Spleen (tissue), 7 donors: Measurements from ENCODE around the gene NCK2.

Experiments used
- POLR2A ChIP-seq, 3 donors: fragments of 450-650 bp; IDR thresholded peaks; one replicate each; pipeline ENCODE4 v1.5.1; 2017; ENCODE audit warnings: antibody characterized with exemption in 3 of 3, mild to moderate bottlenecking in 1 of 3
- TF ChIP-seq, protein P1 (sequence below), 11 experiments: fragments of 200-600 bp in 7 of 11; fragments of 450-650 bp in 4 of 11; sonication (generic) in 4 of 11; IDR thresholded peaks in 8 of 11; conservative IDR thresholded peaks in 3 of 11; 1 replicate in 7 of 11; 2 replicates in 4 of 11; pipeline versions ENCODE4 v1.4.0 to v1.8.0; 2016 to 2021; ENCODE audit warnings: antibody characterized with exemption in 11 of 11, inconsistent platforms in 4 of 11, mild to moderate bottlenecking in 1 of 11
- donor health status: DM: no; HTN: no; CAD: no; lungs with moderate emphysema.
- donor health status: DM: no; HTN: no; CAD: no.
- donor health status: DM: no; HTN: no; CAD: no.

DNA sequence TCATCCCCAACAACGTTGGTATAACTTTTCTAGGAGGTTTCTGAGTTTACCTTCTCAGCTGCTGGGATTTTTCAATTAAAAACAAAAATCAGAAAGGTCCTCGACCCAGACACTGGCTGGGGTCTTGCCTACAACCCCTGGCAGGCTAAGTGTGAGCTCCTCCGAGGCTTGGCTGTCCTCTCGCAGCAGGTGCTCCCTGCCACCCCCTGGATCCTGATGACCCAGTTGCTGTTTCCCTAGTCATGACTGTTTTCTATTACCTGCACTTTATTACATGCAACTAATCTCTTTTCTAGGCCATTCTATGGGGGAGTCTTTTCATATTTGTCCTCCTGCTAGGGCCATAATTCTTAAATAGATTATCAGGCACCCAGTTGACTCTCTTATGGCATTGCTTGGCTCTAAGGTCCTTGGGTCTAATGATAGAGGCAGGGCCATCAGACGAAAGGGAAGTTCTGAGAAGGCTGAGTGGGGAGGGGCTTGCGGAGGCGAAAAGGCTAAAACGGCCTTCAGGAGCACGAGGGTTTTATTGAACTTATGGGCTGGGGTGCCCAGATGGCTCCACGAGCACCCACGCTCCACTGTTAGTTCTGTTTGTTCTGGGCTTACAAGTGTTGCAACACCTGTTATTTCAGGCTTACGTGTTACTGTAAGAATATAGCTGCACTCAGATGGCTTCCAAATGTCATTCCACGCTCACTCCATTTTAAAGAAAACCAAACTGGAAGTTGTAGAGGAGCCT lies 166.0 kb downstream of the NCK2 start:
- TF ChIP-seq, protein P1, sequence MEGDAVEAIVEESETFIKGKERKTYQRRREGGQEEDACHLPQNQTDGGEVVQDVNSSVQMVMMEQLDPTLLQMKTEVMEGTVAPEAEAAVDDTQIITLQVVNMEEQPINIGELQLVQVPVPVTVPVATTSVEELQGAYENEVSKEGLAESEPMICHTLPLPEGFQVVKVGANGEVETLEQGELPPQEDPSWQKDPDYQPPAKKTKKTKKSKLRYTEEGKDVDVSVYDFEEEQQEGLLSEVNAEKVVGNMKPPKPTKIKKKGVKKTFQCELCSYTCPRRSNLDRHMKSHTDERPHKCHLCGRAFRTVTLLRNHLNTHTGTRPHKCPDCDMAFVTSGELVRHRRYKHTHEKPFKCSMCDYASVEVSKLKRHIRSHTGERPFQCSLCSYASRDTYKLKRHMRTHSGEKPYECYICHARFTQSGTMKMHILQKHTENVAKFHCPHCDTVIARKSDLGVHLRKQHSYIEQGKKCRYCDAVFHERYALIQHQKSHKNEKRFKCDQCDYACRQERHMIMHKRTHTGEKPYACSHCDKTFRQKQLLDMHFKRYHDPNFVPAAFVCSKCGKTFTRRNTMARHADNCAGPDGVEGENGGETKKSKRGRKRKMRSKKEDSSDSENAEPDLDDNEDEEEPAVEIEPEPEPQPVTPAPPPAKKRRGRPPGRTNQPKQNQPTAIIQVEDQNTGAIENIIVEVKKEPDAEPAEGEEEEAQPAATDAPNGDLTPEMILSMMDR (IDR thresholded peaks at IDR 0.05 in 8 of 11, conservative IDR thresholded peaks at IDR 0.05 in 3 of 11) = no peak
- no peak for TF ChIP-seq POLR2A (IDR thresholded peaks at IDR 0.05)
